GM12878 (cell line): ENCODE data around the gene SEC24C. TPM values are rescaled to one million over a fixed set of nuclear protein-coding genes. Genes with fewer than 3 reads are reported as not detected.

ENCODE experiments used
- ATAC-seq: fragments of 200-7000 bp; cut with Tn5 transposase; 3 replicates; pipeline ENCODE4 v1.9.1; 2020; ENCODE audit warnings: mild to moderate bottlenecking, moderate library complexity
- BruUV-seq: library from RNA; stranded (reverse); fragments of 400-500 nt; replicated peaks from 2 replicates; lab custom pipeline; 2021; lab: Mats Ljungman, UMichigan
- CTCF ChIA-PET: fragments of 300-600 bp; sonication (Branson Sonifier 250); formaldehyde crosslinking; extraction: SDS; loops from one replicate; lab custom pipeline; 2021; ENCODE audit warnings: inconsistent platforms; lab: Yijun Ruan, JAX
- POLR2A ChIA-PET: fragments of 350-600 bp; formaldehyde crosslinking; extraction: SDS; loops from one replicate; lab custom pipeline; 2021; ENCODE audit warnings: inconsistent platforms; lab: Charles Lee
- RAD21 ChIA-PET: fragments of 300-600 bp; sonication (Branson Sonifier 250); formaldehyde crosslinking; loops from one replicate; lab custom pipeline; 2023; ENCODE audit warnings: antibody characterized with exemption; ENCODE audit not compliant: unreplicated experiment; lab: Charles Lee
- SMC1A ChIA-PET: fragments of 300-600 bp; sonication (Branson Sonifier 250); formaldehyde crosslinking; loops from one replicate; lab custom pipeline; 2023; ENCODE audit not compliant: unreplicated experiment, uncharacterized antibody; lab: Charles Lee
- DNase-seq: peaks from one replicate; pipeline ENCODE4 v3.0.0-alpha.2; 2011; ENCODE audit warnings: low read depth, low spot score
- FAIRE-seq: peaks from 3 replicates; lab custom pipeline; 2011; peaks lifted over from hg19 to GRCh38; lab: Jason Lieb, UNC
- H2AFZ ChIP-seq: 2 replicates; pipeline ENCODE4 v1.6.0; 2011; ENCODE audit warnings: low read depth, low read length, control low read depth; ENCODE audit not compliant: control insufficient read depth
- H3K27ac ChIP-seq: 2 replicates; pipeline ENCODE4 v1.5.1; 2011; ENCODE audit warnings: control low read depth; ENCODE audit not compliant: control insufficient read depth, insufficient read depth
- H3K27me3 ChIP-seq, 2 experiments: replicated peaks in 1 of 2; 2 replicates each; pipeline versions ENCODE4 v1.6.0 to v1.6.1; 2011; ENCODE audit warnings: low read length in 1 of 2; ENCODE audit not compliant: control insufficient read depth in 2 of 2, insufficient read depth in 2 of 2
- H3K36me3 ChIP-seq, 2 experiments: 2 replicates each; pipeline ENCODE4 v1.5.1; 2011; ENCODE audit warnings: low read length in 1 of 2; ENCODE audit not compliant: control insufficient read depth in 2 of 2, insufficient read depth in 2 of 2
- H3K4me1 ChIP-seq: 2 replicates; pipeline ENCODE4 v1.6.1; 2011; ENCODE audit warnings: mild to moderate bottlenecking, low read length, moderate library complexity, mixed read lengths; ENCODE audit not compliant: control insufficient read depth, insufficient read depth
- H3K4me2 ChIP-seq: 2 replicates; pipeline ENCODE4 v1.6.0; 2011; ENCODE audit warnings: control low read depth; ENCODE audit not compliant: control insufficient read depth, insufficient read depth
- H3K4me3 ChIP-seq: fragments of 200-600 bp; sonication (generic); 2 replicates; pipeline ENCODE4 v1.5.1; 2016
- H3K79me2 ChIP-seq: 2 replicates; pipeline ENCODE4 v1.6.0; 2011; ENCODE audit warnings: low read length; ENCODE audit not compliant: control insufficient read depth, insufficient read depth
- H3K9ac ChIP-seq: 2 replicates; pipeline ENCODE4 v1.8.0; 2011; ENCODE audit warnings: low read length, control low read depth, mixed read lengths; ENCODE audit not compliant: control insufficient read depth, insufficient read depth
- H3K9me3 ChIP-seq: replicated peaks from 3 replicates; pipeline ENCODE4 v1.5.1; 2011; ENCODE audit warnings: mild to moderate bottlenecking, low read length; ENCODE audit not compliant: control insufficient read depth, insufficient read depth
- H4K20me1 ChIP-seq: 2 replicates; pipeline ENCODE4 v1.6.0; 2011; ENCODE audit not compliant: control insufficient read depth, insufficient read depth
- BCL11A ChIP-seq: IDR thresholded peaks from 2 replicates; pipeline ENCODE4 v1.6.1; 2011; ENCODE audit warnings: low read depth, low read length
- CHD1 ChIP-seq: IDR thresholded peaks from 2 replicates; pipeline ENCODE4 v1.6.1; 2012; ENCODE audit warnings: low read depth, low read length, improper control_type of control experiment
- IKZF2 ChIP-seq, 2 experiments: fragments of 450-650 bp; IDR thresholded peaks; 2 replicates each; pipeline ENCODE4 v1.6.1; 2017; ENCODE audit warnings: mild to moderate bottlenecking in 2 of 2, moderate library complexity in 2 of 2
- MLLT1 ChIP-seq: fragments of 450-650 bp; IDR thresholded peaks from 2 replicates; pipeline ENCODE4 v1.6.1; 2016; ENCODE audit warnings: mild to moderate bottlenecking
- MYC ChIP-seq: IDR thresholded peaks from 2 replicates; pipeline ENCODE4 v1.6.1; 2011; ENCODE audit warnings: mild to moderate bottlenecking, low read length, moderate library complexity, inconsistent platforms; ENCODE audit not compliant: insufficient read depth, insufficient replicate concordance, insufficient read length, severe bottlenecking
- WGBS: methylation state at CpG from one replicate; pipeline ENCODE4 v1.1.6; 2016; ENCODE audit warnings: low lambda C conversion rate; ENCODE audit not compliant: insufficient replicate concordance, insufficient coverage; ENCODE audit errors: missing lambda C conversion rate; 5-methylcytosine and 5-hydroxymethylcytosine counted together
- in situ Hi-C: fragments of 300-500 bp; cut with MboI; formaldehyde crosslinking; loops from 9 replicates; pipeline ENCODE4 v1.14.3; 2018; ENCODE audit warnings: mixed read lengths
- intact Hi-C: fragments of 100-400 bp; cut with micrococcal nuclease; formaldehyde crosslinking; loops from one replicate; pipeline ENCODE4 v1.14.2; 2022; ENCODE audit not compliant: unreplicated experiment
- polyA plus RNA-seq, 11 experiments: library from polyadenylated mRNA; depleted of rRNA in 4 of 11; unstranded in 6 of 11; stranded (reverse) in 5 of 11; fragments of >200 nt; fragmentation: Nextera tagmentation in 4 of 11; fragmentation: Illumina TruSeq in 1 of 11; extraction: Ambion mirVana in 4 of 11; extraction: Trizol in 1 of 11; gene quantifications; 1 replicate in 1 of 11; 2 replicates in 10 of 11; pipeline versions ENCODE4 v1.2.1 to v1.2.3, GENCODE V29; 2011 to 2016; ENCODE audit warnings: inconsistent platforms in 2 of 11, missing spikeins in 2 of 11, low read depth in 1 of 11
- total RNA-seq, 4 experiments: library from RNA; depleted of rRNA in 3 of 4; stranded (reverse); fragments of >200 nt in 3 of 4; fragmentation: Illumina TruSeq in 1 of 4; extraction: Trizol in 1 of 4; gene quantifications; 2 replicates each; pipeline versions ENCODE4 v1.2.1 to v1.2.3, GENCODE V29; 2013 to 2021

Gene SEC24C
- total and polyA plus RNA-seq, 10 of the 15 experiments (the other 5 are each of a cell fraction or from before 2014, with no cell fraction given) = 12.7 to 117 (median 73.8) TPM

GRCh38 chr10:73773152-73773879 is 29.1 kb downstream of the SEC24C start:
- FAIRE-seq (peak; percentile 23), DNase-seq (no peak), ATAC-seq (peak; percentile 4)
- no peaks in the 10 kb centered on the region for H3K9me3 ChIP-seq
- no peaks in the 10 kb centered on the region for H4K20me1 ChIP-seq
- peak overlapping the region; percentile 94 for H3K4me3 ChIP-seq
- peaks cover 13 to 32% of the 10 kb centered on the region in 2 experiments for H3K36me3 ChIP-seq
- H3K4me1 ChIP-seq = peaks cover 5% of the 10 kb centered on the region
- CTCF ChIA-PET = interaction anchor here (0.6 to 5.0 kb wide), 16 partner anchors 9 to 1513 kb away, joined by 3 to 55 read pairs (median 7); partner anchors contain the start of genes CHCHD1 and SEC24C
- peaks cover 66% of the 10 kb centered on the region for H3K79me2 ChIP-seq
- peak; percentile 18 to 25; a peak in 1 of 4 replicates for TF ChIP-seq IKZF2 (IDR thresholded peaks at IDR 0.05)
- no peak for TF ChIP-seq BCL11A
- 0 out of 2 replicates have a peak, but pooled peaks have one; percentile 29 for TF ChIP-seq CHD1
- TF ChIP-seq MYC = peak; percentile 15
- TF ChIP-seq MLLT1 = 0 out of 2 replicates have a peak, but pooled peaks have one; percentile 35
- TSS peak; percentile 25 for BruUV-seq
- H3K9ac ChIP-seq = peak overlapping the region; percentile 79
- SMC1A ChIA-PET = interaction anchor here (0.7 to 6.5 kb wide), 17 partner anchors 9 to 130 kb away, joined by 3 to 46 read pairs (median 5); partner anchors contain the start of genes CHCHD1 and SEC24C
- H3K4me2 ChIP-seq = peak overlapping the region; percentile 76
- H2AFZ ChIP-seq = peak overlapping the region; percentile 74
- no peaks in the 10 kb centered on the region for H3K27me3 ChIP-seq
- RAD21 ChIA-PET = interaction anchor here (0.8 to 4.0 kb wide), 16 partner anchors 9 to 167 kb away, joined by 3 to 37 read pairs (median 4); partner anchors contain the start of genes CAMK2G, CHCHD1 and SEC24C
- WGBS = 2% methylated on average over 29 of the region's 29 CpGs
- intact Hi-C loops (loop anchor here (2.0 to 5.0 kb wide), 3 partner anchors 39 to 105 kb away; partner anchors contain the start of gene NDST2), in situ Hi-C loops (no loop called here)
- POLR2A ChIA-PET = interaction anchor here (0.7 to 6.8 kb wide), 14 partner anchors 8 to 189 kb away, joined by 3 to 63 read pairs (median 6); partner anchors contain the start of genes CHCHD1, SEC24C and ZSWIM8
- peak overlapping the region; percentile 83 for H3K27ac ChIP-seq
